ENCODE results near the gene SLC12A7. TPM values are rescaled to one million over a fixed set of nuclear protein-coding genes. Genes with fewer than 3 reads are reported as not detected.
"Not testable (repeated sequence)": the region's sequence is repeated elsewhere in the genome, so short reads cannot be mapped to it uniquely, and the experiment has no call there.

The SLC12A7 gene
- polyA plus RNA-seq, 3 donors from 2014 or later = 9.5 to 18.2 (median 9.7) TPM

DNA sequence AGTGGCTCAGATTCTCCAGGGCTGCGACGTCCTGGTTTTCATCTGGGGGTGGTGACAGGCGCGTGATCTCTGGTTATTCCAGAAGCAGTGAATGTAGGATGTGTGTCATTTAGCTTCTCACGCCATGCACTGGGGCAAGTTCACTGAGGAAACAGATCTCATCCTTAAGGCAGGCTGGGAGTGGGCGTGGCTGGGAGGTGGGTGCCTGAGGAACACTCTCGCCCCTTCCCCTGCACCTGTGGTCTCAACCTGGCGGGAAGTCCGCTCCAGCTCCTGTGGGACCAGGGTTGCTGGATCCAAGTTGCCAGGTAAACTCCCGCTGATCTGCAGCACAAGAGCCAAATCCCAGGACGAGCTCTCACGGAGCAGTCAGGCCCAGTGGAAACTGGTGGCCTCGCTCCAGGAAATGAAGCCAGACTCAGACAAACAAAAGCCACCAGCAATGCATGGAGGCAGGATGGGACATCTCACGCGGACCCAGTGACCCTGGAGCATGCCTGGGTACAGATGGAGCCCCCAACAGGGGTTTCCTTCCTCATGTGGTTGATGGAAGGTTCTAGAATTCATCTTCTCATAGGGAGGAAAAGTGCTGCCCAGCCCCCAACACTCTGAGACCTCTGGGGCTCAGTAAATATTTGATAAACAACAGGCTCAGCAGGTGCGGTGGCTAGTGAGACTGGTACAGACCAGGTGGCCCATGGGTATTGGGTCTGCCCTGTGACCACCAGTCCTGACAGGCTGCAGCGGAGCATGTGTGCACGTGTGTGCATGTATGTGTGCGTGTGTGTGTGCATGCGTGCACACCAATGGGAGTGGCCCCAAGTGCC, 16.3 kb upstream of the SLC12A7 start:
- Mint-ChIP-seq H3K36me3 (no peaks in the 10 kb centered on the region), H3K4me1 (peaks cover 0 to 7% of the 10 kb centered on the region in 2 donors), H3K27me3 (ENCODE audit: low read depth in 3 of 3) (peaks cover 0 to 4% (median 1%) of the 10 kb centered on the region in 3 donors), H3K9me3 (no peaks in the 10 kb centered on the region), H3K27ac (no peak overlapping the region), H3K4me3 (no peak overlapping the region)
- no peak for DNase-seq

DNA sequence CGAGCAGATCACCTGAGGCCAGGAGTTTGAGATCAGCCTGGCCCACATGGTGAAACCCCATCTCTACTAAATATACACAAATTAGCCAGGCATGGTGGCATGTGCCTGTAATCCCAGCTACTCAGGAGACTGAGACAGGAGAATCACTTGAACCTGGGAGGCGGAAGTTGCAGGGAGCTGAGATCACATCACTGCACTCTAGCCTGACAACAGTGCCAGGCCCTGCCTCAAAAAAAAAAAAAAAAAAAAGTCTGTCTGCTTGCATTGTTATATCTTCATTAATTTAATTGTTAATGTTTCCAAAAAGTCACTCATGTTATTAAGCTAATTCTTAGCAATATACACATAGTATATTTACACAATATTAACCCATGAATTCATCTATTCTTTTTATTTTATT, 13.8 kb upstream of the SLC12A7 start:
- not testable (repeated sequence) for H3K9me3 Mint-ChIP-seq; H3K27ac Mint-ChIP-seq; H3K4me3 Mint-ChIP-seq; H3K36me3 Mint-ChIP-seq; H3K4me1 Mint-ChIP-seq; DNase-seq; H3K27me3 Mint-ChIP-seq (ENCODE audit: low read depth in 3 of 3)

DNA sequence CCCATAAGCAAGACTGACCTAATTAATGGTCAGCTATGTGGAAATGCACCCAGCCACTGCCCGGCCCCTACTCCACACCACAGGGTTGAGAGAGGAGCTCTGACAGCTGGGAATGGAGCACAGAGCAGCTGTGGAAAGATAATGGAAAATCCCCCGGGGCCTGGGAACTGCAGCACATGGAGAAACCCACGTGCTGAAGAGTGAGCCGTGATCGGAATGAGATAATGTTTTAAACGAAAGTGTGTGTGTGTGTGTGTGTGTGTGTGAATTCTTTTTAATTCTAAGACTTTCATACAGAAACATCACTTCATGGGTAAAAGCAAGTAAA, 13.1 kb upstream of the SLC12A7 start:
- peaks cover 0 to 2% (median 2%) of the 10 kb centered on the region in 3 donors for H3K27me3 Mint-ChIP-seq (ENCODE audit: low read depth in 3 of 3)
- no peaks in the 10 kb centered on the region for H3K9me3 Mint-ChIP-seq
- no peaks in the 10 kb centered on the region for H3K36me3 Mint-ChIP-seq
- H3K4me1 Mint-ChIP-seq = peaks cover 0 to 7% of the 10 kb centered on the region in 2 donors
- no peak for DNase-seq
- H3K27ac Mint-ChIP-seq = no peak overlapping the region
- H3K4me3 Mint-ChIP-seq = no peak overlapping the region

DNA sequence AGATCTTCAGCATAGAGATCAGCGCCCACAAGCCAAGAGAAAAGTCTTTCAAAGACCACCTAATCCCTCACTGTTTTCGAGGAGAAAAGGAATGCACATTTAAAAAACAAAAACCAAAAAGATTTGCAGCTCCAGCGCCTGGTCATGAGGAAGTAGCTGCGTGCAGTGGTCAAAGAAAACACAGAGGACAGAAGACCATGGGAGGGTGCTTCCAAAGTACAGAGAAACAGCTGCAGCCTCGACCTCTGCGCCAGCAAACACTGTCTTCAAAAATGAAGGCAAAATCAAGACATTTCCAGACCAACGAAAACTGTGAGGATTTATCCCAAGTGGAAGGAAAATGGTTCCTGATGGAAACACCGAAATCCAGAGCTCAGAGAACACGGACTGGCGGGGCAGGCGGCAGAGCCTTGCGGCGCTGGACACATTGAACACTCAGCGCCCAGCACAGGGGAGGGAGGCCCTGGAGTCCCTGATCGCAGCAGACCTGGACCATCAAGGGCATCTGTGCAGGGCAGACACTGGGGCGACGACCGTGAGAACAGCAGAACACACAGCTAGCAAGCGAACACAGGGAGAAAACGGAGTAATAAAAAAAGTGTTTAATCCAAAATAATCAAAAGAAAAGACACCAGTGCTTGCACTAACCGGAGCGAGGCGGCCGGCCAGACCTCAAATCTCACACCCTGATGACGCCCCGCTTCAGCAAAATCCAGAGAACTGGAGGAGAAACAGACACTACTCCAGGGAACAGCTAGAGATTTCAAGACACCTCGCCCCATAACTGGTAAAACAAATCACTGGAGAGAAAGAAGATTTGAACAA, 12.6 kb upstream of the SLC12A7 start:
- DNase-seq = no peak
- Mint-ChIP-seq H3K36me3 (no peaks in the 10 kb centered on the region), H3K4me1 (peaks cover 0 to 7% of the 10 kb centered on the region in 2 donors), H3K27me3 (ENCODE audit: low read depth in 3 of 3) (peaks cover 0 to 2% (median 2%) of the 10 kb centered on the region in 3 donors), H3K4me3 (no peak overlapping the region), H3K27ac (peak overlapping the region in 1 of 6 donors; percentile 20), H3K9me3 (no peaks in the 10 kb centered on the region)

DNA sequence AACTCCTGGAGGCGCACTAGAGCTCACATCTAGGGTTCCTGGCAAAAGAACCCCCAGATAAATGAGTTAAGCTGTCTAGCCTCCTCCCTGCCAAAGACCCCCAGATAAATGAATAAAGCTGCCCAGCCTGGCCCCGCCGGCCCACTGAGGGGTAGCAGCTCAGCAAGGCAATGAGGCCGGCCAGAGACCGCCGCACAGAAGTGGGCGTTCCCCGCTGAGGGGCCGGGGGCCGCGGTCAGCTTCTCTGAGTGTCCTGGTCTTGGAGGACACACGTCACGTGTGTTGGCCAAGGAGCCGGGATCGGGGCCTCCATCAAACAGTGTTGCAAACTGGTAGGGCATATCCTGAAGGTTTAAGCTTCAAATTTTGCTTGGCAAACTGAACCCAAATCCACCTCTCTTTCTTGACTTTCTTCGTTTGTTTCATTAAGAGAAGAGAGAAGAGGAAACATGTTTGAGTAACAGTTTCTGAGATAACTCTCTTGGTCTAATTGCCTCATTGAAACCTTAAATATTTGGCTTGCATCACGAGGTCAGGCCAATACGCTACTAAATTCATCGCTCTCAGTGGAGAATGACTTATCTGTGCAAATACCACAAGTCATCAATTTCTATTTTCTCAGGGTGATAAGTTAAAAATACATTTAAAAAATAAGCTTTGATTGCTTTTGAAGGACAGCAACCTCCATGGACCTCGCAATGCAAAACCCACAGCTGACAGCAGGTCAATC, 11.7 kb upstream of the SLC12A7 start:
- Mint-ChIP-seq H3K27me3 (ENCODE audit: low read depth in 3 of 3) (peaks cover 0 to 2% (median 2%) of the 10 kb centered on the region in 3 donors), H3K4me3 (no peak overlapping the region), H3K9me3 (no peaks in the 10 kb centered on the region), H3K4me1 (peaks cover 0 to 7% of the 10 kb centered on the region in 2 donors), H3K36me3 (no peaks in the 10 kb centered on the region), H3K27ac (no peak overlapping the region)
- DNase-seq = no peak

DNA sequence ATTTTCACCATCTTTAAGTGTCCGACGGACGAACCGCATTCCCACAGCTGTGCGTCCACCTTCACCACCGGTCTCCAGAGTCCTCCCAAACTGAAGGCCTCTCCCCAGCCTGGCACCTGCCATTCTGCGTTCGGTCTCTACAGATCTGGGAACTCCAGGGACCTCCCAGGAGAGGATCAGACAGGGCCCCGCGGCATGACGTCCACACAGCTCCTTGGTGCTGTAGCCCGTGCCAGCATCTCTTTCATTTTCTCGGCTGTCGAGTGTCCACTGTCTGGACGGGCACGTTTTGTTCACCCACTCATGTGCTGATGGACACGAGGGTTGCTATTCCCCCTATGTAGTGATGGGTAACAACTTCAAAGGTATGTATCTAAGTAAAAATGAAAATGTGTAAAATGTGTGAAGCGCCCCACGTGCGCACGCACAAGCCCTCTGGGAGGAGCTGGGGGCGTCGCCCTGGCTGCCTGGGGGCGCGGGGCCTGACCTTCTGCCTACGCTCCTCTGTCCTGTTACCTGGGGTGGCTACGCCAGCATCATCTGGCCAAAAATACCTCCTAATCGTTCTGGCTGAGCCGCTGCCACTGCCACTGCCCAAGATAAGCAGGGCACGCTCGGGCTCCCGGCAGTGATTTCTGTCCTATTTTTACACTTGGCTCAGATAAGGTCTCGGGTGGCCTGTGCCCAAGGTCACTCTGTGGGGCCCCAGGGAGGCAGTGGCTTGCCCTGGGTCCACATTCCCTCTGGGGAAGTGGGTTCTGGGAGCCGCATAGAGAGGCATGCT, 10.8 kb upstream of the SLC12A7 start:
- H3K4me1 Mint-ChIP-seq = peaks cover 0 to 4% of the 10 kb centered on the region in 2 donors
- no peak overlapping the region for H3K4me3 Mint-ChIP-seq
- DNase-seq = no peak
- H3K27ac Mint-ChIP-seq = no peak overlapping the region
- no peaks in the 10 kb centered on the region for H3K36me3 Mint-ChIP-seq
- H3K27me3 Mint-ChIP-seq (ENCODE audit: low read depth in 3 of 3) = peaks cover 0 to 2% (median 2%) of the 10 kb centered on the region in 3 donors
- H3K9me3 Mint-ChIP-seq = no peaks in the 10 kb centered on the region

DNA sequence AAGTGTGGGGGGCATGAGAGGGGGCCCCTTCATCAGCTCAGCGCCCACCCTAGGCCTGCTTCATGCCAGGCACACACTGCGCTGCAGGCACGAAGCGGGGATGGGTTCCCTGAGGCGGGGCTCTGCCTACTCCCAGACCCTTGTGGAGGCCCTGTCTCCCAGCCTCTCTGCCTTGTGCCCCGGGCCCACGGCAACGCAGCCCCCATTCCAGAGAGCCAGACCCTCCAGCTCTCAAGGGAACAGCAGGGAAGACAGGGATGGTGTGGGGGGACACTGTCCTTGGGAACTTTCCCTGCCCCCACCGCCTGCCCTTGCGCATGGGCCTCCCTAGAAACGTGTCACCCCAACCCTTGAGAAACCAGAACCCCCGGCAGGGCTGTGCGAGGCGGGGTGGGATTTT, 10.0 kb upstream of the SLC12A7 start:
- no peaks in the 10 kb centered on the region for H3K36me3 Mint-ChIP-seq
- DNase-seq = no peak
- H3K4me1 Mint-ChIP-seq = no peaks in the 10 kb centered on the region
- no peaks in the 10 kb centered on the region for H3K9me3 Mint-ChIP-seq
- H3K27me3 Mint-ChIP-seq (ENCODE audit: low read depth in 3 of 3) = peaks cover 0 to 2% (median 2%) of the 10 kb centered on the region in 3 donors
- no peak overlapping the region for H3K4me3 Mint-ChIP-seq
- no peak overlapping the region for H3K27ac Mint-ChIP-seq

DNA sequence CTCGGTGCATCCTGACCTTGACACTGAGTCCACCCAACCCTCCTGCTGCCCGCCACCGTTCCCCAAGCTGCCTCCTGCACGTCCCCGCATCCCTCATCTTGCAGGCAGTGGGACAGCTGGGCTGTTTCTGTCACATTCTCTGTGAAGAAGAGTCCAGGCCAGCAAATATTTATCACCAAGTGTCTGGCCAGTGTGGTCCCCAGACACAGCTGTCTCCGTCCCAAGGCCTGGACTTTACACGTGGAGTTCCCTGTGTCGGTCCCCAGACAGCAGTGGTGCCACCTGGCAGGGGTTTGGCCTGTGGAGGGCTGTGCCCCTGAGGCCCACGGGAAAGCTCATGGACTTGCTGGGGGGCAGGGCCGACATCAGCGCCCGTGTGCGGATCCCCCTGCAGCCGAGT, 9.2 kb upstream of the SLC12A7 start:
- H3K9me3 Mint-ChIP-seq = no peaks in the 10 kb centered on the region
- no peaks in the 10 kb centered on the region for H3K36me3 Mint-ChIP-seq
- peaks cover 0 to 5% (median 2%) of the 10 kb centered on the region in 3 donors for H3K27me3 Mint-ChIP-seq (ENCODE audit: low read depth in 3 of 3)
- no peak for DNase-seq
- H3K27ac Mint-ChIP-seq = no peak overlapping the region
- H3K4me3 Mint-ChIP-seq = no peak overlapping the region
- no peaks in the 10 kb centered on the region for H3K4me1 Mint-ChIP-seq

DNA sequence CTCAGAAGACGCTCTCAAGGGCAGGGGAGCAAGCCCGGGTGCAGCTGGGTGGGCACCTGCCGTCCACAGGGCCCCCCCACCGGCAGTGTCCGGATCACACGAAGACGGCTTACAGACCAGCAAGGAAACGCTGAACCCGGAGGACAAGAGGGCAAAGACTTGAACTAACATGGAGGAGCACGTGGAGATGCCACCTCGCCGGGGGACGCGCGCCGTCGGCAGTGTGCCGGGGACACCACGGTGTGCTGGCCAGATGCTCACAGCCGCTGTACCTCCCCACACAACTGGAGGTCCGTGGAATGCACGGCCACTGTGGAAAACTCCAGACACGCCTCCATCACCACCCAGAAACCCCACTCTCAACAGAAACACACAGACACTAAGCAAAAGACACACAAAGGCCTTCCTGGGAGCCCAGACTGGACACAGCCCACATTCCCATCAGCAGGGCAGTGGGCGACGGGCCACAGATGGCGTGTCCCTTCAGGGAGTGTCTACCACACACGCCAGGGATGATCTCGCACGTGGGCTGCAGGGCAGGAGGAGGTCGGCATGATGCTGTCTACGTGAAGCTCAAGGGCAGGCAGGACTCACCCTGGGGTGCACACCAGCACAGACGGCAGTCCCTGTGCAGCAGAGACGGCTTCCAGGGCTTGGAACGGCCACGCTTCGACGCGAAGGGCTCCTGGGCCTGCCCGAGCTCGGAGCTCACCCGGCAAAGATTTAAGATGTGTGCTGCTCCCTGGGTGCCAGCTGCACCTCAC, 8.6 kb upstream of the SLC12A7 start:
- Mint-ChIP-seq H3K9me3 (no peaks in the 10 kb centered on the region), H3K27me3 (ENCODE audit: low read depth in 3 of 3) (peaks cover 0 to 5% (median 2%) of the 10 kb centered on the region in 3 donors), H3K27ac (no peak overlapping the region), H3K36me3 (no peaks in the 10 kb centered on the region), H3K4me3 (no peak overlapping the region), H3K4me1 (no peaks in the 10 kb centered on the region)
- no peak for DNase-seq

DNA sequence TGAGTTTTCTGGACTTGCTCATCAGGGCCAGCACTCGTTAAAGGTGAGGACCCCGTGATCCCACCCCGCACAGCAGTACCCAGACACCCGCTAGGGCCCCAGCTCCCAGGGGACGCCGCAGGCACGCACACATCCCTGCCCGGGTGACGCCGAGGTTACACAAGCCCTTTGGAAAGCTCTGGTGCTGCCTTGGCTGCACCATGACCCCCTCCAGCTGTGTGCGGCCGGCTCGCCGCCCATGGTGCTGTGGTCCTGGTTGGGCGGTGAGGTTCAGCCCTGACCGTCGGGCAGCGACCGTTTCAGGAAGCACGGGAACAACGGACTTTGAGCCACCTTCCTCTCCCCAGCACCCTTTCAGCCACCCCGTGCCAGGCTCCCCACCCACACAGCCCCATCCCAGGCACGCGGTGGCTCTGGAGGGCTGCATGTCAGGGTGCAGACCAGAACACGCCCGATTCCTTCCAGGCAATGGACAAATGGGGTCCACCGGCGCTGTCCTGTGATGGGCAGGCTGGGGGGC, 7.5 kb upstream of the SLC12A7 start:
- DNase-seq = no peak
- Mint-ChIP-seq H3K36me3 (no peaks in the 10 kb centered on the region), H3K4me3 (no peak overlapping the region), H3K27me3 (ENCODE audit: low read depth in 3 of 3) (peaks cover 0 to 3% (median 2%) of the 10 kb centered on the region in 3 donors), H3K9me3 (no peaks in the 10 kb centered on the region), H3K27ac (no peak overlapping the region), H3K4me1 (no peaks in the 10 kb centered on the region)

DNA sequence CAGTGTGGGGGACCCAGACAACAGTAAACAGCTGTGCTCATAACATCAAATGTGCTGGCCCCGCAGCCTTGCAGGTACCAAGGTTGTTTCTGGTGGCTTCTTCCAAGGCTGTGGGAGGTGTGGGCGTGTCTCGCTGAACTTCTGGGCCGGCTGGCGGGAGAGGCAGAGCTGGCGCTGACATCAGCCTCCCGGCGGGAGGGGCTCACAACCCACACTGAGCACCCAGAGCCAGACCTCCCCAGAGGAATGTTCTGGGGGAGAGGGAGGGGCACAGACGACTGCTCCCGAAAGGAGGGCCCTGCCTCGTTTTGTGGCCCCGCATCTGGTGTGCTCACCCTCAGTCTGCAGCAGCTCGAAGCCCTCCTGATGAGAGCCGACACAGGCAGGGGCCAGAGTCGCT, 6.9 kb upstream of the SLC12A7 start:
- Mint-ChIP-seq H3K36me3 (no peaks in the 10 kb centered on the region), H3K4me1 (no peaks in the 10 kb centered on the region), H3K27ac (no peak overlapping the region), H3K9me3 (no peaks in the 10 kb centered on the region), H3K27me3 (ENCODE audit: low read depth in 3 of 3) (peaks cover 0 to 4% (median 2%) of the 10 kb centered on the region in 3 donors), H3K4me3 (no peak overlapping the region)
- no peak for DNase-seq

DNA sequence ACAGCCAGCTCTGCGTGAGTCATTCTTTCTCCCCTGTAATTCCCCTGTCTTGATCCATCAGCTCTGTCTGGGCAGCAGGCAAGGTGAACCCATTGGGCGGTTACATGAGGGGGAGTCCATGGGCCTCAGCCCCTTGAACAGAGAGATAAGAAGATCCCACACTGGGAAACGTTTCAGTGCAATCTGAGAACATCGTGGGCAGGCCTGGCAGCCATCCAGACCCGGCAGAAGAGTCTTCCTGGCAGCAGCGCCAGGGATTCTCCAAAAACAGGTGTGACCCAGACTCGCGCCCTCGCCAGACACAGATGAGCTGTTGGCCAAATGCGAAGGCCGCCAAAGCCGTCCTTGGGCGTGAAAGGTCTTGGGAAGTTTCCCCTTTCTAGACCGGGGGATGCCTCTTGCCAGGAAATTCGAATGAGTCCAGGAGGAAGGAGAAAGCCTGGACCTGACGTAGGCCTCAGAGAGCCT, 6.4 kb upstream of the SLC12A7 start:
- no peak overlapping the region for H3K4me3 Mint-ChIP-seq
- H3K27ac Mint-ChIP-seq = no peak overlapping the region
- no peaks in the 10 kb centered on the region for H3K36me3 Mint-ChIP-seq
- no peaks in the 10 kb centered on the region for H3K4me1 Mint-ChIP-seq
- no peak for DNase-seq
- H3K9me3 Mint-ChIP-seq = no peaks in the 10 kb centered on the region
- peaks cover 0 to 4% (median 2%) of the 10 kb centered on the region in 3 donors for H3K27me3 Mint-ChIP-seq (ENCODE audit: low read depth in 3 of 3)

All from immature natural killer cell (primary cell).